Kidney (tissue), 14 donors: Measurements from ENCODE around the gene BLOC1S1. TPM values are rescaled to one million over a fixed set of nuclear protein-coding genes. Genes with fewer than 3 reads are reported as not detected.

Experiments used
- DNase-seq, 5 donors: peaks; one replicate each; pipeline ENCODE4 v3.0.0-alpha.2; 2013 to 2020
- FAIRE-seq: peaks from 2 replicates; lab custom pipeline; 2012; peaks lifted over from hg19 to GRCh38; lab: Jason Lieb, UNC
- H3K27ac ChIP-seq, 2 donors: one replicate each; pipeline ENCODE4 v1.7.0; 2013; ENCODE audit warnings: low read depth in 2 of 2, low read length in 2 of 2, inconsistent platforms in 1 of 2
- H3K27me3 ChIP-seq: one replicate; pipeline ENCODE4 v1.7.1; 2013; ENCODE audit warnings: low read length, inconsistent platforms; ENCODE audit not compliant: control insufficient read depth, insufficient read depth
- H3K36me3 ChIP-seq, 3 donors: one replicate each; pipeline versions ENCODE4 v1.7.0 to v1.7.1; 2013; ENCODE audit warnings: low read length in 3 of 3, control low read depth in 1 of 3, inconsistent platforms in 1 of 3; ENCODE audit not compliant: insufficient read depth in 3 of 3, control insufficient read depth in 2 of 3
- H3K4me1 ChIP-seq, 3 donors: one replicate each; pipeline versions ENCODE4 v1.7.0 to v1.7.1; 2013; ENCODE audit warnings: low read length in 3 of 3, inconsistent platforms in 1 of 3, low read depth in 1 of 3; ENCODE audit not compliant: control insufficient read depth in 2 of 3, insufficient read depth in 2 of 3
- H3K4me3 ChIP-seq, 3 donors: one replicate each; pipeline versions ENCODE4 v1.7.0 to v1.8.1; 2013; ENCODE audit warnings: low read length in 3 of 3, control low read depth in 1 of 3, inconsistent platforms in 1 of 3
- H3K9ac ChIP-seq, 3 donors: one replicate each; pipeline versions ENCODE4 v1.7.0 to v1.7.1; 2013; ENCODE audit warnings: low read length in 3 of 3, control low read depth in 1 of 3, inconsistent platforms in 1 of 3
- H3K9me3 ChIP-seq, 3 donors: one replicate each; pipeline versions ENCODE4 v1.7.0 to v1.7.1; 2013; ENCODE audit warnings: low read length in 3 of 3, control low read depth in 1 of 3, inconsistent platforms in 1 of 3; ENCODE audit not compliant: control insufficient read depth in 2 of 3, insufficient read depth in 1 of 3
- intact Hi-C: fragments of 100-400 bp; cut with DNase I; formaldehyde crosslinking; loops from one replicate; pipeline ENCODE4 v1.11.1; 2022
- polyA plus RNA-seq: library from polyadenylated mRNA; stranded (reverse); fragments of 350-450 nt; fragmentation: Illumina TruSeq; extraction: RNeasy Lipid Tissue Mini Kit (QIAGEN cat#74804); gene quantifications from one replicate; pipeline ENCODE4 v1.2.3, GENCODE V29; 2014; ENCODE audit warnings: low read depth, low replicate concordance; ENCODE audit not compliant: insufficient read depth
- total RNA-seq: library from RNA; stranded (reverse); fragmentation: NEBNext Ultra II Directional; extraction: Animal tissue kit (Norgen Biotek cat#: 25700); gene quantifications from one replicate; pipeline ENCODE4 v1.2.1, GENCODE V29; 2021
- TF ChIP-seq, protein P1 (sequence below): IDR thresholded peaks from 3 replicates; pipeline ENCODE4 v1.5.1; 2012; ENCODE audit warnings: mild to moderate bottlenecking, moderate library complexity, borderline replicate concordance; ENCODE audit not compliant: insufficient read depth; ENCODE audit errors: extremely low read depth
- donor health status: control.
- donor health status: control.
- donor health status: control.
- donor health status: control.
- donor health status: control.
- donor health status: DM: yes; HTN: yes; CAD: no.
- donor health status: Normal renal cell carcinoma (clear cell type).

BLOC1S1 gene
- total and polyA plus RNA-seq, 2 donors from 2014 or later, result 116 to 451 TPM

DNA sequence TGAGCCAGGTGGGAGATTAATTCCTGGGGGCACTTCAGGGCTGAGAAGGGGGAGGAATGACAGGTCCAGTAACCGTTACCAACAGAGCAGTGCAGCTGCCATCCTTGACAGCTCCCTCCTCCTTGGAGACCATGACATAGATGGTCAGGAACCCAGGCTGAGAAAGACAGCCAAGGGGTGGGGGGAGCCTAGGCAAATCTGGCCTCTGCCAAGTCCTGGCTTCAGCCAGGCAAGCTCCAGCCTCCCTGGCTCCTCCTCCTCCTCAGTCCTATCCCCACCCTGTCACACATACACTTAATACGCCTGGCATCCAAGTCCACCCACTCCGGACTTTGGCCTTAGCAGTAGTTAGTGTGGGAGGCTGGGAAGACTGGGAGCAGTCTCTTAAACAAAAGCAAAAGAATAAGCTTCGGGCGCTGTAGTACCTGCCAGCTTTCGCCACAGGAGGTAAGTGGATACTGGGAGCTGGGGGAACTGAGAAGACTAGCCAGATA, 4.3 kb downstream of the BLOC1S1 start, which contains the start of gene RDH5:
Gene RDH5, plus strand, starts transcription at position 323 of the 494 bp plus-strand sequence. CDS start 792 bp downstream, outside the sequence.
- intact Hi-C loops, result no loop called here
- peaks cover 0 to 13% (median 8%) of the 10 kb centered on the region in 3 donors for H3K36me3 ChIP-seq
- H3K4me1 ChIP-seq, result peaks cover 7 to 43% (median 38%) of the 10 kb centered on the region in 3 donors
- TF ChIP-seq, protein P1, sequence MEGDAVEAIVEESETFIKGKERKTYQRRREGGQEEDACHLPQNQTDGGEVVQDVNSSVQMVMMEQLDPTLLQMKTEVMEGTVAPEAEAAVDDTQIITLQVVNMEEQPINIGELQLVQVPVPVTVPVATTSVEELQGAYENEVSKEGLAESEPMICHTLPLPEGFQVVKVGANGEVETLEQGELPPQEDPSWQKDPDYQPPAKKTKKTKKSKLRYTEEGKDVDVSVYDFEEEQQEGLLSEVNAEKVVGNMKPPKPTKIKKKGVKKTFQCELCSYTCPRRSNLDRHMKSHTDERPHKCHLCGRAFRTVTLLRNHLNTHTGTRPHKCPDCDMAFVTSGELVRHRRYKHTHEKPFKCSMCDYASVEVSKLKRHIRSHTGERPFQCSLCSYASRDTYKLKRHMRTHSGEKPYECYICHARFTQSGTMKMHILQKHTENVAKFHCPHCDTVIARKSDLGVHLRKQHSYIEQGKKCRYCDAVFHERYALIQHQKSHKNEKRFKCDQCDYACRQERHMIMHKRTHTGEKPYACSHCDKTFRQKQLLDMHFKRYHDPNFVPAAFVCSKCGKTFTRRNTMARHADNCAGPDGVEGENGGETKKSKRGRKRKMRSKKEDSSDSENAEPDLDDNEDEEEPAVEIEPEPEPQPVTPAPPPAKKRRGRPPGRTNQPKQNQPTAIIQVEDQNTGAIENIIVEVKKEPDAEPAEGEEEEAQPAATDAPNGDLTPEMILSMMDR, result no peak
- FAIRE-seq, result no peak
- no peaks in the 10 kb centered on the region for H3K27me3 ChIP-seq
- no peaks in the 10 kb centered on the region for H3K9me3 ChIP-seq
- H3K9ac ChIP-seq, result no peak within 1 kb of the TSS
- peak within 1 kb of the TSS; percentile 30 to 53 (median 47) for H3K4me3 ChIP-seq
- peak in 4 of 5 donors; percentile 42 to 71 (median 54) for DNase-seq
- peak within 1 kb of the TSS; percentile 76 to 78 for H3K27ac ChIP-seq

DNA sequence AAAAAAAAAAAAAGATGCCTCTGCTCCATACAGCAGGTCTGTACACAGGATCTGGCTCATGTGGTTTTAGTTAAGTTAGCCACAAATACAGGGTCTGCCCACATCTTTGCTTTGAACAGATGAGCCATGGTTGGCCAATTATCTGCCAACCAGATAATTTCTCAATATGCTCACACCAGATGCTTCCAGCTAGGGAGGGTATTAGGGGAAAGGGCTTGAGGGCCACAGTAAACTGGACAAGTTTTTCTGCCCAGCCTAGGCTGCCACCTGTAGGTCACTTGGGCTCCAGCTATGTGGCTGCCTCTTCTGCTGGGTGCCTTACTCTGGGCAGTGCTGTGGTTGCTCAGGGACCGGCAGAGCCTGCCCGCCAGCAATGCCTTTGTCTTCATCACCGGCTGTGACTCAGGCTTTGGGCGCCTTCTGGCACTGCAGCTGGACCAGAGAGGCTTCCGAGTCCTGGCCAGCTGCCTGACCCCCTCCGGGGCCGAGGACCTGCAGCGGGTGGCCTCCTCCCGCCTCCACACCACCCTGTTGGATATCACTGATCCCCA, 5.1 kb downstream of the BLOC1S1 start:
- H3K9ac ChIP-seq, result no peak overlapping the region

DNA sequence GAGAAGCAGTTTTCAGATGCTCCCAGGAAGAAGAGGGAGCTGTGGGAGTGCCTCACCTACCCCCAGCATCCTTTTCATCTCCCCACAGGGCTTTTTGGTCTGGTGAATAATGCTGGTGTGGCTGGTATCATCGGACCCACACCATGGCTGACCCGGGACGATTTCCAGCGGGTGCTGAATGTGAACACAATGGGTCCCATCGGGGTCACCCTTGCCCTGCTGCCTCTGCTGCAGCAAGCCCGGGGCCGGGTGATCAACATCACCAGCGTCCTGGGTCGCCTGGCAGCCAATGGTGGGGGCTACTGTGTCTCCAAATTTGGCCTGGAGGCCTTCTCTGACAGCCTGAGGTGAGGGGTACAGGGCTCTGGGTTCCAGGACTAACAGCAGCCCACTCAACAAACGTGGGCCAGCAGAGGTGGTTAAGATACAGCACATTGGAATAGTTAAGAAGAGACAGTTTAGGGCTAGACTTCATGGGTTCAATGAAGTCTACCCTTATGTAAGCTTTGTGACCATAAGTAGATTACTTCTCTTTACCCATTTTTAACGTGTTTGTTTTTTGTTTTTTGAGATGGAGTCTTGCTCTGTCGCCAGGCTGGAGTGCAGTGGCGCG, 5.9 kb downstream of the BLOC1S1 start:
- DNase-seq, result no peak
- TF ChIP-seq, protein P1, result no peak
- Histone ChIP-seq H3K4me3 (peak overlapping the region in 1 of 3 donors; percentile 47), H3K9me3 (no peaks in the 10 kb centered on the region), H3K4me1 (peaks cover 2 to 38% (median 37%) of the 10 kb centered on the region in 3 donors), H3K9ac (no peak overlapping the region), H3K27me3 (no peaks in the 10 kb centered on the region), H3K27ac (no peak overlapping the region), H3K36me3 (peaks cover 6 to 28% (median 11%) of the 10 kb centered on the region in 3 donors)
- FAIRE-seq, result no peak
- intact Hi-C loops, result no loop called here

More for the DNA sequence above, 5.1 kb downstream of the BLOC1S1 start:
- Histone ChIP-seq H3K27ac (peak overlapping the region in 1 of 2 donors; percentile 75), H3K4me1 (peaks cover 2 to 38% (median 38%) of the 10 kb centered on the region in 3 donors), H3K9me3 (no peaks in the 10 kb centered on the region), H3K36me3 (peaks cover 4 to 22% (median 8%) of the 10 kb centered on the region in 3 donors), H3K27me3 (no peaks in the 10 kb centered on the region), H3K4me3 (peak overlapping the region in 1 of 3 donors; percentile 47)
- intact Hi-C loops, result no loop called here
- DNase-seq (peak in 1 of 5 donors; percentile 87), FAIRE-seq (no peak)
- TF ChIP-seq, protein P1, result peak; percentile 59
